H9 (cell line): ENCODE results near the gene PPRC1. TPM values are rescaled to one million over a fixed set of nuclear protein-coding genes. Genes with fewer than 3 reads are reported as not detected.

Source experiments
- DNase-seq: peaks from one replicate; pipeline ENCODE4 v3.0.0-alpha.2; 2017
- H2AFZ ChIP-seq: one replicate; pipeline ENCODE4 v1.6.1; 2013; ENCODE audit warnings: mild to moderate bottlenecking, low read length, control low read depth, moderate library complexity
- H2AK5ac ChIP-seq: 2 replicates; pipeline ENCODE4 v1.6.1; 2013; ENCODE audit warnings: low read length, control low read depth, mixed read lengths; ENCODE audit not compliant: insufficient read length
- H2BK120ac ChIP-seq: one replicate; pipeline ENCODE4 v1.6.1; 2013; ENCODE audit warnings: low read depth, mild to moderate bottlenecking, low read length, control low read depth, inconsistent platforms; ENCODE audit not compliant: poor library complexity, severe bottlenecking
- H2BK12ac ChIP-seq: 2 replicates; pipeline ENCODE4 v1.6.1; 2013; ENCODE audit warnings: low read length, control low read depth, mixed read lengths, low read depth; ENCODE audit not compliant: insufficient read length
- H2BK15ac ChIP-seq: 2 replicates; pipeline ENCODE4 v1.6.1; 2013; ENCODE audit warnings: low read depth, low read length, control low read depth
- H2BK20ac ChIP-seq: one replicate; pipeline ENCODE4 v1.6.1; 2013; ENCODE audit warnings: low read depth, mild to moderate bottlenecking, low read length, control low read depth, inconsistent platforms; ENCODE audit not compliant: poor library complexity, severe bottlenecking
- H2BK5ac ChIP-seq: 2 replicates; pipeline ENCODE4 v1.6.1; 2013; ENCODE audit warnings: low read length, control low read depth, mixed read lengths; ENCODE audit not compliant: insufficient read length
- H3K14ac ChIP-seq: 2 replicates; pipeline ENCODE4 v1.6.1; 2013; ENCODE audit warnings: low read length, control low read depth; ENCODE audit not compliant: insufficient read depth
- H3K18ac ChIP-seq: 2 replicates; pipeline ENCODE4 v1.6.1; 2013; ENCODE audit warnings: low read depth, mild to moderate bottlenecking, mixed read lengths, low read length, control low read depth; ENCODE audit not compliant: insufficient read length
- H3K23ac ChIP-seq: 2 replicates; pipeline ENCODE4 v1.6.1; 2013; ENCODE audit warnings: low read length, control low read depth, mixed read lengths, low read depth; ENCODE audit not compliant: insufficient read length
- H3K23me2 ChIP-seq: 2 replicates; pipeline ENCODE4 v1.6.1; 2013; ENCODE audit warnings: low read depth, mild to moderate bottlenecking, mixed read lengths, low read length, control low read depth; ENCODE audit not compliant: insufficient read length, poor library complexity, severe bottlenecking
- H3K27ac ChIP-seq: 2 replicates; pipeline ENCODE4 v1.5.1; 2013; ENCODE audit warnings: low read length, control low read depth, mixed read lengths, low read depth; ENCODE audit not compliant: insufficient read length
- H3K27me3 ChIP-seq: 2 replicates; pipeline ENCODE4 v1.6.1; 2013; ENCODE audit warnings: low read length, control low read depth, inconsistent platforms; ENCODE audit not compliant: insufficient read depth
- H3K4ac ChIP-seq: 2 replicates; pipeline ENCODE4 v1.6.1; 2013; ENCODE audit warnings: low read depth, mild to moderate bottlenecking, control low read depth, inconsistent platforms, low read length, moderate library complexity
- H3K4me1 ChIP-seq: 2 replicates; pipeline ENCODE4 v1.6.1; 2013; ENCODE audit warnings: low read length, control low read depth, inconsistent platforms; ENCODE audit not compliant: insufficient read depth
- H3K4me2 ChIP-seq: 2 replicates; pipeline ENCODE4 v1.6.1; 2013; ENCODE audit warnings: low read length, control low read depth, mixed read lengths; ENCODE audit not compliant: insufficient read length, insufficient read depth
- H3K56ac ChIP-seq: 2 replicates; pipeline ENCODE4 v1.6.1; 2013; ENCODE audit warnings: low read depth, mild to moderate bottlenecking, mixed read lengths, low read length, control low read depth; ENCODE audit not compliant: insufficient read length
- H3K79me1 ChIP-seq: 2 replicates; pipeline ENCODE4 v1.6.1; 2013; ENCODE audit warnings: low read depth, mild to moderate bottlenecking, moderate library complexity, low read length, control low read depth, inconsistent platforms; ENCODE audit not compliant: insufficient read depth, poor library complexity, severe bottlenecking
- H3K79me2 ChIP-seq: 2 replicates; pipeline ENCODE4 v1.6.1; 2013; ENCODE audit warnings: low read length, control low read depth, inconsistent platforms; ENCODE audit not compliant: insufficient read depth
- H3K9ac ChIP-seq: 2 replicates; pipeline ENCODE4 v1.6.1; 2013; ENCODE audit warnings: low read length, control low read depth, mixed read lengths; ENCODE audit not compliant: insufficient read length; ENCODE audit errors: extremely low read depth
- H3K9me3 ChIP-seq: one replicate; pipeline ENCODE4 v1.6.1; 2013; ENCODE audit warnings: low read depth, low read length, inconsistent platforms; ENCODE audit not compliant: control insufficient read depth
- H3T11ph ChIP-seq: one replicate; pipeline ENCODE4 v1.6.1; 2013; ENCODE audit warnings: mild to moderate bottlenecking, low read length, control low read depth, inconsistent platforms
- H4K20me1 ChIP-seq: one replicate; pipeline ENCODE4 v1.6.1; 2013; ENCODE audit not compliant: control insufficient read depth, insufficient read length, insufficient read depth
- H4K5ac ChIP-seq: 2 replicates; pipeline ENCODE4 v1.6.1; 2013; ENCODE audit warnings: low read depth, mild to moderate bottlenecking, mixed read lengths, low read length, control low read depth; ENCODE audit not compliant: insufficient read length
- H4K8ac ChIP-seq: replicated peaks from 2 replicates; pipeline ENCODE4 v1.6.1; 2013; ENCODE audit warnings: low read length, control low read depth, mixed read lengths, low read depth; ENCODE audit not compliant: insufficient read length
- H4K91ac ChIP-seq: 2 replicates; pipeline ENCODE4 v1.6.1; 2013; ENCODE audit warnings: low read depth, mild to moderate bottlenecking, moderate library complexity, mixed read lengths, low read length, control low read depth; ENCODE audit not compliant: insufficient read length
- H3K27ac Mint-ChIP-seq, 3 experiments: 2 replicates in 2 of 3; 3 replicates in 1 of 3; pipeline ENCODE4 v1.8.0; 2020 to 2021; ENCODE audit warnings: mixed read lengths in 3 of 3, mild to moderate bottlenecking in 1 of 3, moderate library complexity in 1 of 3
- H3K27me3 Mint-ChIP-seq: 2 replicates; pipeline ENCODE4 v1.8.0; 2021; ENCODE audit warnings: low read depth, mild to moderate bottlenecking, moderate library complexity, mixed read lengths
- H3K36me3 Mint-ChIP-seq, 3 experiments: 2 replicates in 2 of 3; 3 replicates in 1 of 3; pipeline ENCODE4 v1.8.0; 2020 to 2021; ENCODE audit warnings: low read depth in 3 of 3, mixed read lengths in 3 of 3; ENCODE audit not compliant: insufficient read depth in 1 of 3
- H3K4me1 Mint-ChIP-seq, 2 experiments: 2 replicates each; pipeline ENCODE4 v1.8.0; 2020; ENCODE audit warnings: mixed read lengths in 2 of 2
- H3K4me3 Mint-ChIP-seq, 2 experiments: 2 replicates in 1 of 2; 3 replicates in 1 of 2; pipeline ENCODE4 v1.8.0; 2020 to 2021; ENCODE audit warnings: mild to moderate bottlenecking in 2 of 2, mixed read lengths in 2 of 2, moderate library complexity in 1 of 2
- H3K9me3 Mint-ChIP-seq, 2 experiments: 2 replicates in 1 of 2; 3 replicates in 1 of 2; pipeline ENCODE4 v1.8.0; 2020; ENCODE audit warnings: mild to moderate bottlenecking in 2 of 2, mixed read lengths in 2 of 2, moderate library complexity in 1 of 2
- WGBS: extraction: QIAGEN DNeasy Blood & Tissue Kit; methylation state at CpG from one replicate; pipeline ENCODE4 v1.1.7; 2013; ENCODE audit warnings: missing lambda C conversion rate, low lambda C conversion rate, mixed read lengths; ENCODE audit not compliant: insufficient read length; ENCODE audit errors: extremely low coverage; 5-methylcytosine and 5-hydroxymethylcytosine counted together
- total RNA-seq: library from RNA; stranded (reverse); gene quantifications from 2 replicates; pipeline ENCODE4 v1.2.1, GENCODE V29; 2021
- TF ChIP-seq, protein P1 (sequence below): fragments of 200-600 bp; sonication (generic); conservative IDR thresholded peaks from 3 replicates; pipeline ENCODE4 v1.8.0; 2021; ENCODE audit warnings: antibody characterized with exemption, mild to moderate bottlenecking

Gene PPRC1
- total RNA-seq, 1 experiment from 2014 or later = 121 TPM

GRCh38 chr10:102154466-102155116 is 21.8 kb downstream of the PPRC1 start:
- peaks cover 54 to 90% (median 74%) of the 10 kb centered on the region in 3 experiments for H3K36me3 Mint-ChIP-seq
- peaks cover 18 to 19% of the 10 kb centered on the region in 2 experiments for H3K4me1 Mint-ChIP-seq
- peak overlapping the region; percentile 51 to 68 for H3K4me3 Mint-ChIP-seq

More at GRCh38 chr10:102154466-102155116, 21.8 kb downstream of the PPRC1 start:
- no peak overlapping the region for H4K8ac ChIP-seq
- H3K4me1 ChIP-seq = peaks cover 2% of the 10 kb centered on the region; the same call in 1 of the 2 replicates
- H3K27ac ChIP-seq = no peak overlapping the region
- no peaks in the 10 kb centered on the region for H3K27me3 Mint-ChIP-seq
- H3K14ac ChIP-seq = no peak overlapping the region
- H3K79me2 ChIP-seq = peaks cover 30% of the 10 kb centered on the region
- H2AFZ ChIP-seq = no peak overlapping the region
- H4K5ac ChIP-seq = no peak overlapping the region
- TF ChIP-seq, protein P1, sequence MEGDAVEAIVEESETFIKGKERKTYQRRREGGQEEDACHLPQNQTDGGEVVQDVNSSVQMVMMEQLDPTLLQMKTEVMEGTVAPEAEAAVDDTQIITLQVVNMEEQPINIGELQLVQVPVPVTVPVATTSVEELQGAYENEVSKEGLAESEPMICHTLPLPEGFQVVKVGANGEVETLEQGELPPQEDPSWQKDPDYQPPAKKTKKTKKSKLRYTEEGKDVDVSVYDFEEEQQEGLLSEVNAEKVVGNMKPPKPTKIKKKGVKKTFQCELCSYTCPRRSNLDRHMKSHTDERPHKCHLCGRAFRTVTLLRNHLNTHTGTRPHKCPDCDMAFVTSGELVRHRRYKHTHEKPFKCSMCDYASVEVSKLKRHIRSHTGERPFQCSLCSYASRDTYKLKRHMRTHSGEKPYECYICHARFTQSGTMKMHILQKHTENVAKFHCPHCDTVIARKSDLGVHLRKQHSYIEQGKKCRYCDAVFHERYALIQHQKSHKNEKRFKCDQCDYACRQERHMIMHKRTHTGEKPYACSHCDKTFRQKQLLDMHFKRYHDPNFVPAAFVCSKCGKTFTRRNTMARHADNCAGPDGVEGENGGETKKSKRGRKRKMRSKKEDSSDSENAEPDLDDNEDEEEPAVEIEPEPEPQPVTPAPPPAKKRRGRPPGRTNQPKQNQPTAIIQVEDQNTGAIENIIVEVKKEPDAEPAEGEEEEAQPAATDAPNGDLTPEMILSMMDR = no peak
- H2BK20ac ChIP-seq = no peak overlapping the region
- H3K23me2 ChIP-seq = peaks cover 5% of the 10 kb centered on the region
- H4K91ac ChIP-seq = no peak overlapping the region
- H2BK15ac ChIP-seq = no peak overlapping the region
- H2BK12ac ChIP-seq = no peak overlapping the region
- no peak overlapping the region for H3K4me2 ChIP-seq
- H2BK120ac ChIP-seq = no peak overlapping the region
- no peak for DNase-seq
- no peaks in the 10 kb centered on the region for H4K20me1 ChIP-seq
- H3T11ph ChIP-seq = no peak overlapping the region
- peaks cover 7% of the 10 kb centered on the region for H3K79me1 ChIP-seq
- H3K27me3 ChIP-seq = no peaks in the 10 kb centered on the region
- no peaks in the 10 kb centered on the region for H3K9me3 ChIP-seq
- no peak overlapping the region for H2BK5ac ChIP-seq
- H3K9me3 Mint-ChIP-seq = no peaks in the 10 kb centered on the region; a peak in 1 of 5 replicates
- H3K56ac ChIP-seq = no peak overlapping the region
- no peak overlapping the region for H3K9ac ChIP-seq
- peak overlapping the region in 2 of 3 experiments; percentile 64 to 70; a peak in 3 of 7 replicates for H3K27ac Mint-ChIP-seq
- H3K4ac ChIP-seq = no peak overlapping the region
- no CpG with 5 or more reads among the region's 11 CpGs for WGBS
- H2AK5ac ChIP-seq = no peak overlapping the region
- no peak overlapping the region for H3K18ac ChIP-seq
- H3K23ac ChIP-seq = no peak overlapping the region
